HepG2 (cell line): ENCODE measurements around the gene DSTYK. TPM values are rescaled to one million over a fixed set of nuclear protein-coding genes. Genes with fewer than 3 reads are reported as not detected.

ENCODE experiments used
- CREB3 ChIP-seq: sonication (generic); formaldehyde crosslinking; IDR thresholded peaks from 2 replicates; pipeline ENCODE4 v1.5.0; 2020; ENCODE audit warnings: missing genetic modification reagents
- ELK4 ChIP-seq: sonication (generic); formaldehyde crosslinking; IDR thresholded peaks from 2 replicates; pipeline ENCODE4 v1.9.0; 2021; ENCODE audit warnings: missing genetic modification reagents, borderline replicate concordance
- JUNB ChIP-seq: sonication (generic); formaldehyde crosslinking; IDR thresholded peaks from 2 replicates; pipeline ENCODE4 v1.8.0; 2022; ENCODE audit warnings: missing genetic modification reagents, mild to moderate bottlenecking, borderline replicate concordance
- KAT8 ChIP-seq: IDR thresholded peaks from 2 replicates; pipeline ENCODE4 v1.6.1; 2016; ENCODE audit warnings: missing genetic modification reagents, missing compliant biosample characterization
- MAF1 ChIP-seq: sonication (generic); formaldehyde crosslinking; IDR thresholded peaks from 2 replicates; pipeline ENCODE4 v1.5.0; 2020; ENCODE audit warnings: missing genetic modification reagents, borderline replicate concordance
- MAFG ChIP-seq: sonication (generic); formaldehyde crosslinking; IDR thresholded peaks from 2 replicates; pipeline ENCODE4 v1.5.1; 2020; ENCODE audit warnings: mild to moderate bottlenecking, missing genetic modification reagents
- MATR3 ChIP-seq: sonication (generic); formaldehyde crosslinking; IDR thresholded peaks from 2 replicates; pipeline ENCODE4 v1.4.0; 2020; ENCODE audit warnings: missing genetic modification reagents
- MTF2 ChIP-seq: sonication (generic); formaldehyde crosslinking; IDR thresholded peaks from 2 replicates; pipeline ENCODE4 v1.5.0; 2020; ENCODE audit warnings: missing genetic modification reagents, borderline replicate concordance
- NFE2 ChIP-seq: sonication (generic); formaldehyde crosslinking; IDR thresholded peaks from 2 replicates; pipeline ENCODE4 v1.4.0; 2020; ENCODE audit warnings: missing genetic modification reagents
- NFRKB ChIP-seq: fragments of 450-650 bp; IDR thresholded peaks from 2 replicates; pipeline ENCODE4 v1.6.1; 2017
- PAXIP1 ChIP-seq: sonication (generic); formaldehyde crosslinking; conservative IDR thresholded peaks from 2 replicates; pipeline ENCODE4 v1.4.0; 2020; ENCODE audit warnings: mild to moderate bottlenecking, missing genetic modification reagents, moderate library complexity
- RFX5 ChIP-seq: IDR thresholded peaks from 2 replicates; pipeline ENCODE4 v1.6.1; 2011; ENCODE audit warnings: low read depth, low read length, improper control_type of control experiment
- RXRA ChIP-seq: sonication (generic); formaldehyde crosslinking; IDR thresholded peaks from 2 replicates; pipeline ENCODE4 v1.5.1; 2020; ENCODE audit warnings: missing genetic modification reagents
- SNAPC4 ChIP-seq: sonication (generic); formaldehyde crosslinking; IDR thresholded peaks from 2 replicates; pipeline ENCODE4 v1.4.0; 2020; ENCODE audit warnings: mild to moderate bottlenecking, missing genetic modification reagents
- SP2 ChIP-seq: sonication (generic); formaldehyde crosslinking; IDR thresholded peaks from 2 replicates; pipeline ENCODE4 v1.5.1; 2020; ENCODE audit warnings: mild to moderate bottlenecking, missing genetic modification reagents
- SSRP1 ChIP-seq: IDR thresholded peaks from 2 replicates; pipeline ENCODE4 v1.6.1; 2016; ENCODE audit warnings: control low read depth
- TBP ChIP-seq: sonication (generic); formaldehyde crosslinking; IDR thresholded peaks from 2 replicates; pipeline ENCODE4 v1.5.0; 2020; ENCODE audit warnings: missing genetic modification reagents
- TFAP4 ChIP-seq: sonication (generic); IDR thresholded peaks from 2 replicates; pipeline ENCODE4 v1.6.1; 2016; ENCODE audit warnings: low read depth, borderline replicate concordance
- ZNF549 ChIP-seq: sonication (generic); formaldehyde crosslinking; IDR thresholded peaks from 2 replicates; pipeline ENCODE4 v1.5.0; 2020; ENCODE audit warnings: missing genetic modification reagents
- ZNF569 ChIP-seq: sonication (generic); formaldehyde crosslinking; IDR thresholded peaks from 2 replicates; pipeline ENCODE4 v1.5.0; 2020; ENCODE audit warnings: mild to moderate bottlenecking, missing genetic modification reagents, moderate library complexity, borderline replicate concordance
- ZNF713 ChIP-seq: sonication (generic); formaldehyde crosslinking; IDR thresholded peaks from 2 replicates; pipeline ENCODE4 v1.4.0; 2020; ENCODE audit warnings: mild to moderate bottlenecking, missing genetic modification reagents
- polyA plus RNA-seq, 8 experiments: library from polyadenylated mRNA; depleted of rRNA in 3 of 8; stranded (reverse) in 7 of 8; unstranded in 1 of 8; fragments of >200 nt; fragmentation: Illumina TruSeq in 4 of 8; extraction: Trizol in 4 of 8; gene quantifications; 2 replicates each; pipeline versions ENCODE4 v1.2.1 to v1.2.3, GENCODE V29; 2011 to 2016; ENCODE audit warnings: low read depth in 4 of 8, missing spikeins in 1 of 8, mixed read lengths in 1 of 8; ENCODE audit not compliant: insufficient read depth in 1 of 8
- total RNA-seq, 5 experiments: library from RNA; depleted of rRNA; stranded (reverse); fragments of >200 nt; fragmentation: Illumina TruSeq; extraction: Trizol; gene quantifications; 2 replicates each; pipeline ENCODE4 v1.2.3, GENCODE V29; 2016; ENCODE audit warnings: low read depth in 1 of 5

The DSTYK gene
- total and polyA plus RNA-seq, 2 of the 13 experiments (the other 11 are each of a cell fraction or from before 2014, with no cell fraction given): 2.6 to 4.8 TPM

GRCh38 chr1:205258719-205259118, 47.2 kb upstream of the DSTYK start (continued):
- TF ChIP-seq ZNF713 (no peak), MAF1 (CRISPR knock-in tag) (no peak), SNAPC4 (CRISPR knock-in tag) (no peak), MATR3 (CRISPR knock-in tag) (no peak), NFRKB (no peak), MAFG (CRISPR knock-in tag) (peak; percentile 30; the same call in 1 of the 2 replicates), RXRA (no peak), SSRP1 (CRISPR knock-in tag) (no peak), TBP (CRISPR knock-in tag) (no peak), PAXIP1 (no peak), SP2 (no peak), TFAP4 (no peak), RFX5 (no peak), JUNB (CRISPR knock-in tag) (no peak), ZNF549 (CRISPR knock-in tag) (no peak), KAT8 (no peak), NFE2 (CRISPR knock-in tag) (peak; percentile 78; the same call in 1 of the 2 replicates), ZNF569 (CRISPR knock-in tag) (no peak), MTF2 (CRISPR knock-in tag) (no peak), ELK4 (CRISPR knock-in tag) (no peak), CREB3 (CRISPR knock-in tag) (no peak)
